ENCODE data around the gene PAPOLA.

- TF ChIP-seq CTCF (conservative IDR thresholded peaks at IDR 0.05 in 1 of 2, IDR thresholded peaks at IDR 0.05 in 1 of 2; ENCODE audit: extremely low read depth in 1 of 2, insufficient read depth in 1 of 2, low read depth in 1 of 2, low read length in 2 of 2) (no peak), EZH2 (IDR thresholded peaks at IDR 0.05; ENCODE audit: borderline replicate concordance, low read length) (no peak)
Measured at GRCh38 chr14:96579358-96579757, 77.2 kb downstream of the PAPOLA start.

Data from mammary epithelial cell (primary cell).